Astrocyte (in vitro differentiated cells and primary cell): ENCODE data around the gene TIGD1. TPM values are rescaled to one million over a fixed set of nuclear protein-coding genes. Genes with fewer than 3 reads are reported as not detected.

Experiments used
- DNase-seq: peaks from one replicate; pipeline ENCODE4 v3.0.0-alpha.2; 2010; ENCODE audit warnings: low read depth
- FAIRE-seq: peaks from 2 replicates; lab custom pipeline; 2011; peaks lifted over from hg19 to GRCh38; lab: Jason Lieb, UNC
- H2AFZ ChIP-seq: 2 replicates; pipeline ENCODE4 v1.6.0; 2012; ENCODE audit warnings: low read depth, low read length, inconsistent platforms
- H3K27ac ChIP-seq: 2 replicates; pipeline ENCODE4 v1.5.1; 2011; ENCODE audit warnings: low read depth, low read length, inconsistent platforms
- H3K27me3 ChIP-seq: 2 replicates; pipeline ENCODE4 v1.6.0; 2011; ENCODE audit warnings: low read length, inconsistent platforms; ENCODE audit not compliant: insufficient read depth
- H3K36me3 ChIP-seq: 2 replicates; pipeline ENCODE4 v1.5.1; 2011; ENCODE audit warnings: low read length, inconsistent platforms; ENCODE audit not compliant: insufficient read depth
- H3K4me1 ChIP-seq: 2 replicates; pipeline ENCODE4 v1.5.1; 2011; ENCODE audit warnings: low read length, inconsistent platforms; ENCODE audit not compliant: insufficient read depth
- H3K4me2 ChIP-seq: 2 replicates; pipeline ENCODE4 v1.6.0; 2012; ENCODE audit warnings: low read length, inconsistent platforms
- H3K4me3 ChIP-seq: 2 replicates; pipeline ENCODE4 v1.5.1; 2011; ENCODE audit warnings: low read depth, mild to moderate bottlenecking, low read length, inconsistent platforms; ENCODE audit not compliant: insufficient read depth
- H3K79me2 ChIP-seq: 2 replicates; pipeline ENCODE4 v1.6.0; 2012; ENCODE audit warnings: mild to moderate bottlenecking, low read length, inconsistent platforms; ENCODE audit not compliant: insufficient read depth
- H3K9ac ChIP-seq: 2 replicates; pipeline ENCODE4 v1.6.0; 2012; ENCODE audit warnings: mild to moderate bottlenecking, low read length, inconsistent platforms
- H3K9me3 ChIP-seq: 2 replicates; pipeline ENCODE4 v1.5.1; 2012; ENCODE audit warnings: low read depth, mild to moderate bottlenecking, low read length, inconsistent platforms; ENCODE audit not compliant: insufficient read depth
- H4K20me1 ChIP-seq: 2 replicates; pipeline ENCODE4 v1.6.0; 2012; ENCODE audit warnings: low read length, inconsistent platforms; ENCODE audit not compliant: insufficient read depth
- H3K27ac Mint-ChIP-seq: one replicate; pipeline ENCODE4 v1.8.0; 2021; ENCODE audit warnings: mild to moderate bottlenecking, mixed read lengths; ENCODE audit not compliant: unreplicated experiment
- H3K27me3 Mint-ChIP-seq: one replicate; pipeline ENCODE4 v1.8.0; 2021; ENCODE audit warnings: low read depth, mixed read lengths; ENCODE audit not compliant: unreplicated experiment
- H3K36me3 Mint-ChIP-seq: one replicate; pipeline ENCODE4 v1.8.0; 2021; ENCODE audit warnings: low read depth, mixed read lengths; ENCODE audit not compliant: unreplicated experiment
- H3K4me1 Mint-ChIP-seq: one replicate; pipeline ENCODE4 v1.8.0; 2021; ENCODE audit warnings: low read depth, mixed read lengths; ENCODE audit not compliant: unreplicated experiment
- H3K4me3 Mint-ChIP-seq: one replicate; pipeline ENCODE4 v1.8.0; 2021; ENCODE audit warnings: mild to moderate bottlenecking, moderate library complexity, mixed read lengths; ENCODE audit not compliant: unreplicated experiment
- H3K9me3 Mint-ChIP-seq: one replicate; pipeline ENCODE4 v1.8.0; 2021; ENCODE audit warnings: mild to moderate bottlenecking, mixed read lengths; ENCODE audit not compliant: unreplicated experiment
- EZH2 ChIP-seq: IDR thresholded peaks from 2 replicates; pipeline ENCODE4 v1.6.1; 2012; ENCODE audit warnings: mild to moderate bottlenecking, low read length, inconsistent platforms; ENCODE audit not compliant: insufficient read depth
- total RNA-seq: library from RNA; stranded (reverse); gene quantifications from 2 replicates; pipeline ENCODE4 v1.2.1, GENCODE V29; 2021
- TF ChIP-seq, protein P1 (sequence below): IDR thresholded peaks from 2 replicates; pipeline ENCODE4 v1.5.1; 2011; ENCODE audit warnings: low read depth, mild to moderate bottlenecking, inconsistent platforms, low read length, moderate library complexity; ENCODE audit not compliant: insufficient read depth

Gene TIGD1
- total RNA-seq, 1 donor from 2014 or later: 6.5 TPM

DNA sequence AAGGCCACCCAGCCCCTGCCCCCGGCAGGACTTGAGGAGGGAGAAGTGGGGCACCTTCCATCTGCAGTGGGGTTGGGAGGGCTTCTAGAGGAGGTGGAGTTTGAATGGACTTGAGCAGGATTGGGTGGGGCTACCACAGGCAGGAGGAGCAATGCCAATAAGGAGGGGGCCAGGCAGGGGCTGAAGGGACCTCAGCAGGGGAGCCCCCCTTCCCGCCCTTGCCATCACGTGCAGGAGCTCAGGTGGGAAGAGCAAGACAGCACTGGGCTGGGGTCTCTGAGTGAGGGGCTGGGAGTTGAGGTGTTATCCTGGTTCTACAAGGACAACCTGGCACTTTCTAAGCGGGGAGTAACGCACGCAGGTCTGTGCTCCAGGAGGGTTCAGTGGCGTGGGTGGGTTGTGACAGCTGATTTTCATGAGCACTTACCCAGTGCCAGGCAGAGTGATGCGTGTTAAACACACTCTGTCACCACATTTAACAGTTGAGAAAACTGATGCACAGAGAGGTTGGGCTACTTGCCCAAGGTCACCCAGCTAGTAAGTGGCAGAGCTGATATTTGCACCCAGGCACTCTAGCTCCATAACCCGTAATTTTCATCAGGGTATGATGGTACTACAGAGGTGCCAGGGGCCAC is 19.6 kb downstream of the TIGD1 start:
- Mint-ChIP-seq H3K4me1 (peaks cover 4% of the 10 kb centered on the region), H3K36me3 (no peaks in the 10 kb centered on the region), H3K27ac (no peak overlapping the region), H3K4me3 (no peak overlapping the region), H3K27me3 (peaks cover 36% of the 10 kb centered on the region), H3K9me3 (no peaks in the 10 kb centered on the region)
- H3K27ac ChIP-seq: no peak overlapping the region
- no peaks in the 10 kb centered on the region for H3K36me3 ChIP-seq
- H3K9ac ChIP-seq: no peak overlapping the region
- H4K20me1 ChIP-seq: no peaks in the 10 kb centered on the region
- H3K79me2 ChIP-seq: no peaks in the 10 kb centered on the region
- peaks cover 2% of the 10 kb centered on the region for H3K27me3 ChIP-seq
- no peak for TF ChIP-seq EZH2
- TF ChIP-seq, protein P1, sequence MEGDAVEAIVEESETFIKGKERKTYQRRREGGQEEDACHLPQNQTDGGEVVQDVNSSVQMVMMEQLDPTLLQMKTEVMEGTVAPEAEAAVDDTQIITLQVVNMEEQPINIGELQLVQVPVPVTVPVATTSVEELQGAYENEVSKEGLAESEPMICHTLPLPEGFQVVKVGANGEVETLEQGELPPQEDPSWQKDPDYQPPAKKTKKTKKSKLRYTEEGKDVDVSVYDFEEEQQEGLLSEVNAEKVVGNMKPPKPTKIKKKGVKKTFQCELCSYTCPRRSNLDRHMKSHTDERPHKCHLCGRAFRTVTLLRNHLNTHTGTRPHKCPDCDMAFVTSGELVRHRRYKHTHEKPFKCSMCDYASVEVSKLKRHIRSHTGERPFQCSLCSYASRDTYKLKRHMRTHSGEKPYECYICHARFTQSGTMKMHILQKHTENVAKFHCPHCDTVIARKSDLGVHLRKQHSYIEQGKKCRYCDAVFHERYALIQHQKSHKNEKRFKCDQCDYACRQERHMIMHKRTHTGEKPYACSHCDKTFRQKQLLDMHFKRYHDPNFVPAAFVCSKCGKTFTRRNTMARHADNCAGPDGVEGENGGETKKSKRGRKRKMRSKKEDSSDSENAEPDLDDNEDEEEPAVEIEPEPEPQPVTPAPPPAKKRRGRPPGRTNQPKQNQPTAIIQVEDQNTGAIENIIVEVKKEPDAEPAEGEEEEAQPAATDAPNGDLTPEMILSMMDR: no peak
- DNase-seq: no peak
- H3K9me3 ChIP-seq: no peaks in the 10 kb centered on the region
- H3K4me1 ChIP-seq: no peaks in the 10 kb centered on the region
- no peak overlapping the region for H3K4me2 ChIP-seq
- no peak overlapping the region for H3K4me3 ChIP-seq
- H2AFZ ChIP-seq: no peak overlapping the region
- no peak for FAIRE-seq

DNA sequence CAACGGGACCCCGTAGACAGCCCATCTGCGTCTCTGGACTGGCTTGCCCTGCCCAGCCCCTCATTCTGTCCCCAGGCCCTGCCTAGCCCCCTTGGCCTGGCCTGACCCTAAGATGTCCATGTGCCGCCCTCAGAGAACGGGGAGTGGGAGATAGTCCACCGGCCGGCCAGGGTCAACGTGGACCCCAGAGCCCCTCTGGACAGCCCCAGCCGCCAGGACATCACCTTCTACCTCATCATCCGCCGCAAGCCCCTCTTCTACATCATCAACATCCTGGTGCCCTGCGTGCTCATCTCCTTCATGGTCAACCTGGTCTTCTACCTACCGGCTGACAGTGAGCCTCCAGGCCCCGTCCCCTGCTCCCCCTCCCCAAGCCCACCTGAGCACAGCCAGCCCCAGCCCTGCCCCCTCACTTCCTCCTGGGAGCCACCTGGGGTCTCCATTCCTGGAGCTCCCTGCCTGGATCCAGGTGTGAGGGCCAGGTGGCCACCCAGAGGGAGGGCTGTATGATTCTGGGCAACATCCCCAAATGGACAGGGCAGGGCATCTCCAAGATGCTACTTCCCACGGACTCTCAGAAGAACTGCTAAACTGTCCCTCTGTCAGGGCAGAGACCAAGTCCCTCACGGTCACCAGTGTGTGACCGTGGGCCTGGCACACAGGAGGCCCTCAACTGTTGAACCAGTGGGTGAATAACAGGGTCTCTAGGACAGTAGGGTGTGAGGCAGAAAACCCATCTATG is 20.4 kb downstream of the TIGD1 start:
- H3K4me1 Mint-ChIP-seq: peaks cover 4% of the 10 kb centered on the region
- DNase-seq: no peak
- H3K4me1 ChIP-seq: no peaks in the 10 kb centered on the region
- no peak overlapping the region for H3K4me2 ChIP-seq
- FAIRE-seq: no peak
- TF ChIP-seq, protein P1: no peak
- no peak for TF ChIP-seq EZH2
- no peaks in the 10 kb centered on the region for H3K9me3 Mint-ChIP-seq
- no peak overlapping the region for H3K4me3 ChIP-seq
- H3K27ac ChIP-seq: no peak overlapping the region
- no peaks in the 10 kb centered on the region for H3K79me2 ChIP-seq
- no peaks in the 10 kb centered on the region for H3K36me3 Mint-ChIP-seq
- peaks cover 36% of the 10 kb centered on the region for H3K27me3 Mint-ChIP-seq
- H3K9me3 ChIP-seq: no peaks in the 10 kb centered on the region
- H3K4me3 Mint-ChIP-seq: no peak overlapping the region
- no peak overlapping the region for H3K27ac Mint-ChIP-seq
- H2AFZ ChIP-seq: no peak overlapping the region
- H3K36me3 ChIP-seq: no peaks in the 10 kb centered on the region
- H3K27me3 ChIP-seq: peaks cover 2% of the 10 kb centered on the region
- H3K9ac ChIP-seq: no peak overlapping the region
- H4K20me1 ChIP-seq: no peaks in the 10 kb centered on the region
